ENCODE data around the gene WDCP. TPM values are rescaled to one million over a fixed set of nuclear protein-coding genes. Genes with fewer than 3 reads are reported as not detected.
"Not testable (repeated sequence)": the region's sequence is repeated elsewhere in the genome, so short reads cannot be mapped to it uniquely, and the experiment has no call there.

The WDCP gene
- total RNA-seq, 1 donor from 2014 or later: 12.0 TPM

DNA sequence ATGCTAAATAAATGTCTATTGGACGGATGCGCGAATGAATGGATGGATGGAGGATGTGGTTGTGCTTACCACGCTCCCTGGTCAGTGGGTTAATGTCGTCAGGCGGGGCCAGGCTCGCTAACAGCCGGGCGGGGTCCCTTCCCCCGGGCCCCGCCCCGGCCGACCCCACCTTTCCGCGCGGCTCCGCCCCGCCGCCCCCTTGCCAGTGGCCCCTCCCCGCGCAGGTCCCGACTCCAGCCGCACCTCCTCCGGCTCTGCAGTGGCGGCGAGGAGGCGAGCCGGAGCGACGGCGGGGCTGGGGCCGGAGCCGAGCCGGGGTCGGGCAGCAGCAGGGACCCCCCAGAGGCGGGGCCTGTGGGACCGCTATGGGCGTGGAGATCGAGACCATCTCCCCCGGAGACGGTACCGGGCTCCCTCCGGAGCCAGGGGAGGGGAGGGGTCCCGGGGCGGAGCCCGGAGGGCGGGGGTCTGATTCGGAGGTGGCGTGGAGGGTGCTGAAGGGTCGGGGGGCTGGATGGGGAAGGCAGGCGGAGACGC lies 2.4 kb upstream of the WDCP start, which contains the start of gene FKBP1B:
Gene FKBP1B, plus strand, starts transcription at position 257 of the 537 bp plus-strand sequence. Its CDS starts 109 bp downstream, at position 366.
- peaks cover 9 to 22% (median 21%) of the 10 kb centered on the region in 3 donors for H3K4me1 ChIP-seq (ENCODE audit: control insufficient read depth in 3 of 3, insufficient read depth in 3 of 3, low read length in 3 of 3)
- peak within 1 kb of the TSS in 2 of 3 donors; percentile 64 to 75 for H3K9ac ChIP-seq (ENCODE audit: low read depth in 1 of 3, low read length in 3 of 3)
- H3K27me3 ChIP-seq (ENCODE audit: control insufficient read depth in 3 of 3, insufficient read depth in 3 of 3, low read length in 3 of 3): peaks cover 0 to 11% (median 5%) of the 10 kb centered on the region in 3 donors
- H3K4me3 ChIP-seq (ENCODE audit: low read length in 3 of 3): peak within 1 kb of the TSS; percentile 67 to 75 (median 71)
- H3K27ac ChIP-seq (ENCODE audit: low read depth, low read length): no peak within 1 kb of the TSS
- H3K36me3 ChIP-seq (ENCODE audit: control insufficient read depth in 3 of 3, insufficient read depth in 3 of 3, low read length in 3 of 3): no peaks in the 10 kb centered on the region
- no peaks in the 10 kb centered on the region for H3K9me3 ChIP-seq (ENCODE audit: control insufficient read depth in 3 of 3, low read length in 3 of 3)

DNA sequence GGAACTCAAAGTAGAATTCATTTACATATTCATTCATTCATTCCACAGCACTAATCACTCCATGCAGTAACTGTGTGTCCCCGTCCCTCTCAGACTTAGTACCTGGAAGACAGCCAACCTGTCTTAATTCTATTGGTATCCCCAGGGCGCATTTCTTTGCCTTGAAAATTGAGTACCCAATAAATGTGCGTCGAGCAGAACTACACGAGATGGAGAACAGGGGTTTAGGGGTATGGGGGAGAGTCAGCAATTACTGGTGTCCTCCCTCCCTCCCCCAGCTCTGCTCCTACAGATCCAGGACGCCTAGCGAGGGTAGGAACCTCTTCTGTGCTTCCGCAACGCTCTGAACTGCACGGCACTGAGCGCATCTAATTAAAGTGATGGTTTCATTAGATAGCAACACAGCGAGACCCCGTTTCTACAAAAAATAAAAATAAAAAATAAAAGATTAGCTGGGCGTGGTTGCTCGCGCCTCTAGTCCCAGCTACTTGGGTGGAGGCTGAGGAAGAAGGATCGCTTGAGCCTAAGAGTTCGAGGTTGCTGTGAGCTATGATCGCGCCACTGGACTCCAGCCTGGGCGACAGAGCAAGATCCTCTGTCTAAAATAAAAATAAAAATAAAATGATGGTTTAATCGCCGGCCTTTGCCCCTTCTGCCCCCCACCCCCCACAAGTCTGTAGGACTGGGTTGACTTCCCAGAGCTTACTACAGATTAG lies 1.7 kb upstream of the WDCP start:
- Histone ChIP-seq H3K9me3 (ENCODE audit: control insufficient read depth in 3 of 3, low read length in 3 of 3) (no peaks in the 10 kb centered on the region), H3K4me1 (ENCODE audit: control insufficient read depth in 3 of 3, insufficient read depth in 3 of 3, low read length in 3 of 3) (peaks cover 9 to 22% (median 21%) of the 10 kb centered on the region in 3 donors), H3K27me3 (ENCODE audit: control insufficient read depth in 3 of 3, insufficient read depth in 3 of 3, low read length in 3 of 3) (peaks cover 0 to 11% (median 5%) of the 10 kb centered on the region in 3 donors), H3K36me3 (ENCODE audit: control insufficient read depth in 3 of 3, insufficient read depth in 3 of 3, low read length in 3 of 3) (no peaks in the 10 kb centered on the region), H3K27ac (ENCODE audit: low read depth, low read length) (no peak overlapping the region), H3K9ac (ENCODE audit: low read depth in 1 of 3, low read length in 3 of 3) (peak overlapping the region in 1 of 3 donors; percentile 35), H3K4me3 (ENCODE audit: low read length in 3 of 3) (peak overlapping the region; percentile 45 to 67 (median 49))

DNA sequence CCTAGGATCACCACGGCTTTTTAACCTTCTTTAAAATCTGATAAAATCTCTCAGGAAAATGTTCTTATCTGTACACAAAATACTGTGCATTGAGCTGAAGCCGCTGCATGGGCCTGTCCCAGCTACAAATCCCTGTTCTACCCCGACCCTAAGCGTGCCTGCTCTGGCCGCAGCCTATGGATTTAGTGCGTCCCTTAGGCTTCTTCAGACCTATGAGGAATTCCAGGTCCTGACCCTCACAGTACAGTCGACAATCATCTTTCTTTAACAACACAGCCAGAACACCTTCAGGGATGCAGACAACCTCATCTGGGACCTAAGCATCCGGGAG lies 477 bp upstream of the WDCP start:
- Histone ChIP-seq H3K4me1 (ENCODE audit: control insufficient read depth in 3 of 3, insufficient read depth in 3 of 3, low read length in 3 of 3) (peaks cover 9 to 22% (median 21%) of the 10 kb centered on the region in 3 donors), H3K27ac (ENCODE audit: low read depth, low read length) (no peak overlapping the region), H3K27me3 (ENCODE audit: control insufficient read depth in 3 of 3, insufficient read depth in 3 of 3, low read length in 3 of 3) (peaks cover 0 to 11% (median 5%) of the 10 kb centered on the region in 3 donors), H3K9me3 (ENCODE audit: control insufficient read depth in 3 of 3, low read length in 3 of 3) (no peaks in the 10 kb centered on the region), H3K4me3 (ENCODE audit: low read length in 3 of 3) (peak overlapping the region; percentile 63 to 82 (median 66)), H3K9ac (ENCODE audit: low read depth in 1 of 3, low read length in 3 of 3) (peak overlapping the region in 2 of 3 donors; percentile 82 to 85), H3K36me3 (ENCODE audit: control insufficient read depth in 3 of 3, insufficient read depth in 3 of 3, low read length in 3 of 3) (no peaks in the 10 kb centered on the region)

DNA sequence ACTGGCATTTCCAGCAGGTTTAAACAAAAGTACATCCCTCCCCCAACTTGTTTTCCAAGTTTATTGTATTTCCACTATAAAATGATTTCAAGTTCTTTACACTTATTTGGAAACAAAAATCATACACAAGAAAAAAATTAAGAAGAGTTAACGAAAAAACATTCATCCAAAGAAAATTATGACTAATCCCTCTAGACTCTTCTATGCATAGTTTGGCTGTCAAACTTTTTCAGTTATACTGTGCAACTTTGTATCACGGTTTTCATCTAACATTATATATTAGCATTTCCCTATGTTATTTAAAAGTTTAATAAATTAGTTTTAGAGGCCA lies 627 bp downstream of the WDCP start:
- Histone ChIP-seq H3K27ac (ENCODE audit: low read depth, low read length) (peak overlapping the region; percentile 49), H3K4me3 (ENCODE audit: low read length in 3 of 3) (peak overlapping the region; percentile 82 to 97 (median 86)), H3K36me3 (ENCODE audit: control insufficient read depth in 3 of 3, insufficient read depth in 3 of 3, low read length in 3 of 3) (no peaks in the 10 kb centered on the region)

DNA sequence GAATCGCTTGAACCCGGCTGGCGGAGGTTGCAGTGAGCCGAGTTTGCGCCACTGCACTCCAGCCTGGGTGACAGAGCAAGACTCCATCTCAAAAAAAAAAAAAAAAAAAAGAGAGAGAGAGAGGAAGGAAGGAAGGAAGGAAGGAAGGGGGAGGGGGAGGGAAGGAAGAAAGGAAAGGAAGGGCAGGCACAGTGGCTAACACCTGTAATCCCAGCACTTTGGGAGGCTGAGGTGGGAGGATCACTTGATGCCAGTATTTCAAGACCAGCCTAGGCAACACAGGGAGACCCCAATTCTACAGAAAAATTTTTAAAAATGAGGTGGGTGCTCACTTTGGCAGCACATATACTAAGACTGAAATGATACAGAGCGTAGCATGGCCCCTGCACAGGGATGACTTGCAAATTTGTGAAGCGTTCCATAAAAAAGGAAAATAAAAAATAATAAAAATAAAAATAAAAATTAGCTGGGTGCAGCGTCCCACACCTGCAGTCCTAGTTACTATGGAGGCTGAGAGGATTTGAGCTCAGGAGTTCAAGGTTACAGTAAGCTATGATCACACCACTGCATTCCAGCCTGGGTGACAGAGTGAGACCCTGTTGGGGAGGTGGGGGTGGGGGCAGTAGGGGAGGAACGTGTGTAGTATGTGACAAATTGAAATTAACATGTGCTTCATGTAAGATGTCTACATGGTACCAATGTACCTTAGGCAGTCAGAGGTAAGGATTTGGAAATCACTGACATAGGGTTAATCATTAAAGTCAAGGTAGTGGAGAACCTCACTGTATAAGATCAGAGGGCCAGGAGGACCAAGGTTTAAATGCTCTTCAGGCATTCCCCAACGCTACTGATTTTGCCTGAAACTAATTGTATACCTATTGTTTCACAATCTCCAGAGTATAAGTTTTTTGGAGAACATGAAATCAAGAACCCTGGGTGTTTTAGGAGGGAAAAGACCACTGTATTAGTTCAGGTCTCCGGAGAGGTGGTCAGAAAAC lies 1.4 kb downstream of the WDCP start:
- Histone ChIP-seq H3K36me3 (ENCODE audit: control insufficient read depth in 3 of 3, insufficient read depth in 3 of 3, low read length in 3 of 3) (no peaks in the 10 kb centered on the region), H3K27ac (ENCODE audit: low read depth, low read length) (no peak overlapping the region), H3K9ac (ENCODE audit: low read depth in 1 of 3, low read length in 3 of 3) (no peak overlapping the region), H3K9me3 (ENCODE audit: control insufficient read depth in 3 of 3, low read length in 3 of 3) (no peaks in the 10 kb centered on the region), H3K4me1 (ENCODE audit: control insufficient read depth in 3 of 3, insufficient read depth in 3 of 3, low read length in 3 of 3) (peaks cover 9 to 22% (median 21%) of the 10 kb centered on the region in 3 donors), H3K27me3 (ENCODE audit: control insufficient read depth in 3 of 3, insufficient read depth in 3 of 3, low read length in 3 of 3) (peaks cover 0 to 11% (median 5%) of the 10 kb centered on the region in 3 donors), H3K4me3 (ENCODE audit: low read length in 3 of 3) (peak overlapping the region in 1 of 3 donors; percentile 97)

More for the DNA sequence above, 627 bp downstream of the WDCP start:
- Histone ChIP-seq H3K9ac (ENCODE audit: low read depth in 1 of 3, low read length in 3 of 3) (peak overlapping the region; percentile 82 to 87 (median 85)), H3K4me1 (ENCODE audit: control insufficient read depth in 3 of 3, insufficient read depth in 3 of 3, low read length in 3 of 3) (peaks cover 9 to 22% (median 21%) of the 10 kb centered on the region in 3 donors), H3K9me3 (ENCODE audit: control insufficient read depth in 3 of 3, low read length in 3 of 3) (no peaks in the 10 kb centered on the region), H3K27me3 (ENCODE audit: control insufficient read depth in 3 of 3, insufficient read depth in 3 of 3, low read length in 3 of 3) (peaks cover 0 to 11% (median 5%) of the 10 kb centered on the region in 3 donors)

DNA sequence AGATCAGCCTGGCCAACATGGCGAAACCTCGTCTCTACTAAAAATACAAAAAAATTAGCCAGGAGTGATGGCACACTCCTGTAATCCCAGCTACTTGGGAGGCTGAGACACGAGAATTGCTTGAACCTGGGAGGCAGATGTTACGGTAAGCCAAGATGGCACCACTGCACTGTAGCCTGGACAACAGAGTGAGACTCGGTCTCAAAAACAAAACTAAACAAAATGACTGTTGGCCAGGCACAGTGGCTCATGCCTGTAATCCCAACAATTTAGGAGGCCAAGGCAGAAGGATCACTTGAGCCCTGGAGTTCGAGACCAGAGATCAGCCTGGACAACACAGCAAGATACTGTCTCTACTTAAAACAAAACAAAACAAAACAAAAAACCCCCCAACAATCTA lies 4.1 kb downstream of the WDCP start:
- H3K4me3 ChIP-seq (ENCODE audit: low read length in 3 of 3); H3K9ac ChIP-seq (ENCODE audit: low read depth in 1 of 3, low read length in 3 of 3); H3K27ac ChIP-seq (ENCODE audit: low read depth, low read length); H3K9me3 ChIP-seq (ENCODE audit: control insufficient read depth in 3 of 3, low read length in 3 of 3); H3K27me3 ChIP-seq (ENCODE audit: control insufficient read depth in 3 of 3, insufficient read depth in 3 of 3, low read length in 3 of 3): not testable (repeated sequence)
- H3K36me3 ChIP-seq (ENCODE audit: control insufficient read depth in 3 of 3, insufficient read depth in 3 of 3, low read length in 3 of 3): peaks cover 7 to 12% (median 12%) of the 10 kb centered on the region in 3 donors
- H3K4me1 ChIP-seq (ENCODE audit: control insufficient read depth in 3 of 3, insufficient read depth in 3 of 3, low read length in 3 of 3): peaks cover 4 to 12% (median 9%) of the 10 kb centered on the region in 3 donors

DNA sequence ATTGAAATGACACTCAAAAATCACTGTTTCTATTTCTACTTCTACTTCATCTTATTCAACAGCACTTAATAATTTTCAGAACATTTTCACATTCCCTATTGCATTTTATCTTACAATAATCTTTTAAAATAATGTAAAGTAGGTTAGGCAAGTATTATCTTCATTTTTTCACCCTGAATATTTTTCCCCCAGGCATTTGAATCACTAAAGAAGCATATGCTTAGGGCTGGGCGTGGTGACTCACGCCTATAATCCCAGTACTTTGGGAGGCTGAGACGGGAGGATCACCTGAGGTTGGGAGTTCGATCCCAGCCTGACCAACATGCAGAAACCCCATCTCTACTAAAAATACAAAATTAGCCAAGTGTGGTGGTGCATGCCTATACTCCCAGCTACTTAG lies 6.7 kb downstream of the WDCP start:
- no peak overlapping the region for H3K9ac ChIP-seq (ENCODE audit: low read depth in 1 of 3, low read length in 3 of 3)
- no peak overlapping the region for H3K27ac ChIP-seq (ENCODE audit: low read depth, low read length)
- no peaks in the 10 kb centered on the region for H3K9me3 ChIP-seq (ENCODE audit: control insufficient read depth in 3 of 3, low read length in 3 of 3)
- no peak overlapping the region for H3K4me3 ChIP-seq (ENCODE audit: low read length in 3 of 3)
- H3K27me3 ChIP-seq (ENCODE audit: control insufficient read depth in 3 of 3, insufficient read depth in 3 of 3, low read length in 3 of 3): no peaks in the 10 kb centered on the region
- H3K36me3 ChIP-seq (ENCODE audit: control insufficient read depth in 3 of 3, insufficient read depth in 3 of 3, low read length in 3 of 3): peaks cover 14 to 26% (median 21%) of the 10 kb centered on the region in 3 donors
- H3K4me1 ChIP-seq (ENCODE audit: control insufficient read depth in 3 of 3, insufficient read depth in 3 of 3, low read length in 3 of 3): no peaks in the 10 kb centered on the region

DNA sequence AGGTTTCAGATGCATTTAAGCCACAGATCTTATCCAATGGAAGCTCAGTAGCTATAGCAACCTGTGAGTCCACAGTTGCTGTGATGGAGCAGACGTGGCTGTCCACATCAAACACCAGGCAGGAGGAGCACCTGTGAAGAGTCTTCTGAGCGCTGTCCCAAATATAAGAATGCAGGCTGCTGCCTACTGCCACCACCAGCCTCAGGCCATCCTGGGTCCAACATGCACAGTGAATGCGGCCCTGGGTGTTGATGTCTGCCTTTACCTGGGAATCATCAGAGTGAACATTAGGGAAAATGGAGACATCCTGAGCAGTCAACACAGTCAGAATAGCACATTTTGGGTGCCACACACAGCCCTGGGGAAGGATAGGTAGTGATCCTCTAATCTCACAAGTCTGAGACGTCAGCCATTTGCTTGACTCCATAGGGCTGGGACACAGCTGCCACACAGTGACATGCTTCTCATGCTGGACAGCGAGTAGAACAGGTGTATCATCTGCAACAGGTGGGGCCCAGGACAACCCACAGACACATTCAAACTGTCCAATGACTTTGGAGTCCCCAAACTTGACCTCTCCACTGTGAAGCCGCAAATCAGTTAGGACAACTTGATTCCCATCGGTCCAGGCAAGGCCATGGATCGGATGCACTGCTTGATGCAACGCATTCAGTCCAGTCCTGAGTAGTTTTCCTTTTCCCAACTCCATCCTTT lies 8.2 kb downstream of the WDCP start:
- Histone ChIP-seq H3K9me3 (ENCODE audit: control insufficient read depth in 3 of 3, low read length in 3 of 3) (no peaks in the 10 kb centered on the region), H3K4me1 (ENCODE audit: control insufficient read depth in 3 of 3, insufficient read depth in 3 of 3, low read length in 3 of 3) (no peaks in the 10 kb centered on the region), H3K9ac (ENCODE audit: low read depth in 1 of 3, low read length in 3 of 3) (no peak overlapping the region), H3K27ac (ENCODE audit: low read depth, low read length) (no peak overlapping the region), H3K27me3 (ENCODE audit: control insufficient read depth in 3 of 3, insufficient read depth in 3 of 3, low read length in 3 of 3) (no peaks in the 10 kb centered on the region), H3K4me3 (ENCODE audit: low read length in 3 of 3) (no peak overlapping the region), H3K36me3 (ENCODE audit: control insufficient read depth in 3 of 3, insufficient read depth in 3 of 3, low read length in 3 of 3) (peaks cover 14 to 26% (median 21%) of the 10 kb centered on the region in 3 donors)

DNA sequence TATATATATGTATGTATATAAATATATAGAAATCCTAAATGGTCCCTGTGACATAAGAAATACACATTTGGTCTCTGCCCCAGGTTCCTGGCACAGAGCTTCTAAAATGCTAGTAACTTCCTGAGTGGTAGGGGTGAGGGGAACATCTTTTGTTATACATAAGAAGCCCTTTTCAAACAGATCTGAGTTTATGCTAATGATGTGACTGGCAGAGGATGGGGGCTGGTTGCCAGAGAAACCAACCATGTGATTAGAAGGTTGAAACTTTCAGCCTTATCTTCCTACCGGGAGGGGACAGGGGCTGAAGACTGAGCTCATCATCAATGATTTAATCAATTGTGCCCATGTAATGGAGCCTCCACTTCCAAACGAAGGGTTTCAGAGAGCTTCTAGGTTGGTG lies 21.0 kb downstream of the WDCP start:
- Histone ChIP-seq H3K9ac (ENCODE audit: low read depth in 1 of 3, low read length in 3 of 3) (no peak overlapping the region), H3K4me3 (ENCODE audit: low read length in 3 of 3) (no peak overlapping the region), H3K4me1 (ENCODE audit: control insufficient read depth in 3 of 3, insufficient read depth in 3 of 3, low read length in 3 of 3) (no peaks in the 10 kb centered on the region), H3K27me3 (ENCODE audit: control insufficient read depth in 3 of 3, insufficient read depth in 3 of 3, low read length in 3 of 3) (no peaks in the 10 kb centered on the region), H3K36me3 (ENCODE audit: control insufficient read depth in 3 of 3, insufficient read depth in 3 of 3, low read length in 3 of 3) (peaks cover 31 to 43% (median 38%) of the 10 kb centered on the region in 3 donors), H3K27ac (ENCODE audit: low read depth, low read length) (no peak overlapping the region), H3K9me3 (ENCODE audit: control insufficient read depth in 3 of 3, low read length in 3 of 3) (no peaks in the 10 kb centered on the region)

Measured in skeletal muscle tissue (tissue), 4 donors.